Non-pigmented ciliary epithelial cell (primary cell): ENCODE measurements around the gene SIMC1.
"Not testable (repeated sequence)": the region's sequence is repeated elsewhere in the genome, so short reads cannot be mapped to it uniquely, and the experiment has no call there.

ENCODE experiments used
- DNase-seq: peaks from one replicate; pipeline ENCODE4 v3.0.0-alpha.2; 2010; ENCODE audit warnings: low read depth

The SIMC1 gene

DNA sequence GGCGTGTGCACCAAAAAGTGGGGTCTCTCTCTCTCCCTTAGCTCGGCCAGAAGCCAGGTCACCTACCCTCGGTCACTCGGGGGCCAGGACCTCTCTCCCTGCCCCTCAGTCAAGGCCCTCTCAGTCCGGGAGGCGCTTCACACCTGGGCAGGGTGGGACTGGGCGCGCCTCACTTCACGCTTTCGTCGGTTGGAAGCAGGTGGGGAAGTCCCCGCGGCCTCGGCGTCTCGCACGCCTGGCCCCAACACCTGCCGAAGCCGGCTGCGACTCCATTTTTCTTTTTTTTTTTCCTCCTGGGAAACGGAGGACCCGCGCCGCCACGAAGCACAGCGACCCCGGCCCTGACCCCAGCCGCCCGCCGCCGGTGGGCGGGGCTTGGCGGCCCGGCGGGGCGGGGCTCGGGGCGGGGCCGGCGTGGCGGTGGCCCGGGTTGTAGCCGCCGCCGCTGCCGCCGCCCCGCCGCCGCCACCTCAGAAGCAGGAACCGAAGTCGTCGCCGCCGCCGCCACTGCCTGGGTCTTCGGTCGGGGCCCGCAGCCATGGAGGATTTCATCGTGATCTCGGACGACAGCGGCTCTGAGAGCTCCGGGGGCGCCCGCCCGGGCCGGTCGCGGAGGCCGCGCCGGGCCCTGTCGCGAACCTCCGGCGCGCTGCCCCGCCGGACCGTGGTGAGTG lies at the start of gene SIMC1:
SIMC1 (plus strand) TSS at position 454 of the 674 bp plus-strand sequence; CDS start at position 539, 85 bp downstream.
- DNase-seq = not testable (repeated sequence)

DNA sequence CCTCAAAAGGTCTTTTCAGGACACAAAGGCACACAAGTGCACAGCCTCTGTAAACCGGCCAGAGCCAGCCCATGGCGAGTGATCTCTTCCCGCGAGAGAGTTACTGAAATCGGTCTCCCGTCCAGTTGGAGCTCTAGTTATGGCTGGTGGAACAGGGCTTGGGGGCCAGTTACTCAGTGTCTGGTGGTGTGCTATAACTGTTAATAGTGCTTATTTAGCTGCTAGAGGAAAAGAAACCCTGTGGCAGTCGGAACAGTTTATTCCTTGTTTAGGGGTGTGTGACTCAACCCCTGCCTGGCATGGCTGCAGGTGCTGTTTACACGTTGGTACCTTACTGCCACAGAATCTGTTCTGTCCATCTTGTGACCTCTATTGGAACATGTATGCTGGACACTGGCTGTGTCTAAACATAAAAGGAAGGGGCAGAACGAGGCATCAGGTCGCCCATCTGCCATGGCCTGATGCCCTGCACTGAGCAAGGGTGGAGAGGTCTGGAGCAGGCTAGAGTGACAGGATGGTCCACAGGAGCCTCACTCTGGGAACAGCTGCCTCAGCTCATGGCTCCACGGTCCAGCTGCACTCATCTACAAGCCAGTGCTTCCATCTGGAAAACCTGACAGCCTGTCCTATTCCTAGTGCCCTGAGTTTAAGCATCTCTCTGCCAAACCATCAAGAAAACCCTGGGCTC lies 49.6 kb upstream of the SIMC1 start:
- DNase-seq = no peak

DNA sequence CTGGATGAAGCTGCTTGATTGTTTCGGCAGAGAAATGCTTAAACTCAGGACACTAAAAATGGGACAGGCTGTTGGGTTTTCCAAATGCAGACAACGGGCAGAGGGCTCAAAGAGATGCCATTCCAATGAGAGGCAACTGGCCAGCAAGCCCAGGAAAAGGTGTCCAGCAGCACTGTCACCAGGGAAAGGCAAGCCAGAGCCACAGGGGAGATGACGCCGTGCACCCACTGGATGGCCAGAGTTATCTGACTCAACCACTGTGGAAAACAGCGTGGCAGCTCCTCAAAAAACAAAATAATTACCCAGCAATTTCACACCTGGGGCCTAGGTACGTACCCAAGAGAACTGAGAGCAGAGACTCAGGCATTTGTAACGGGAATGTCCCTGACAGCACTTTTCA lies 48.4 kb upstream of the SIMC1 start:
- DNase-seq = no peak

DNA sequence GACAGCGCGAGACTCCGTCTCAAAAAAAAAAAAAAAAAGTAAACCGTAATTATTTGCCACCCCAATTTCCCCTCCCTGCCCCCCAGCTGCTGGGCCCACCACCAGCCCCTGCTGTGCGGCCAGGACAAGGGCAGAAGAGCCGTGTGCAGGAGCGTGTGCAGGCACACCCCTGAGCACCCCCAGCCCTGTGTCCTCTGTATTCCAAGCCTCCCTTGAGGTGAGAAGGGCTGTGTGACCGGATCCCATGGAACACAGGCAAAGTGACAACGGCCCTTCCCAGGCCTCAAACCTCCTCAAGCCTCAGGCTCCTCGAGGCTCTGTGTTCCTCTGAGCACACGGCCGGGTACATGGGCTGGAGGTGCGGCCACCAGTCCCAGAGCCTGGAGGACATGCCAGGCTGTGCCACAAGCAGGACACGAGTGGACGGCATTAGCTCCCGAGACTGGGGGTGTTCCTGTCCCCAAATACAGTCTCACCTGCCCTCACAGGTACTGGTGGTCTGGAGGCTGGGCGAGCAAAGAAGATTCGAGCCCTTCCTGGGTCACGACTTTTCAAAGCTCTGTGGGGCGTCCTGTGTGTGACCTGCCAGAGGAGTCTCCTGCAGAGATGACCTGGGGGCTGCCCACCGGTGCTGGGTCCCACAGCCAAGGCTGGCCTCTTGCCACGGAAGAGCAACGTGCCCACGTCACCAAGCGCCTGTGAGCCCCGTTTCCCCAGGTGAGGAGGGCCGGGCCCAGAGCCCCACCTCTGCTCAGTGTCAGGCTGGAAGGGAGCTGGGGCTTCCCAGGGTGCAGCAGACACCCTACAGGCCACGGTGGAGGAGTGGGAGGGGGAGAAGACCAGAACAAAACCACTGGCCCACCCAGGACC lies 47.1 kb upstream of the SIMC1 start:
- no peak for DNase-seq

DNA sequence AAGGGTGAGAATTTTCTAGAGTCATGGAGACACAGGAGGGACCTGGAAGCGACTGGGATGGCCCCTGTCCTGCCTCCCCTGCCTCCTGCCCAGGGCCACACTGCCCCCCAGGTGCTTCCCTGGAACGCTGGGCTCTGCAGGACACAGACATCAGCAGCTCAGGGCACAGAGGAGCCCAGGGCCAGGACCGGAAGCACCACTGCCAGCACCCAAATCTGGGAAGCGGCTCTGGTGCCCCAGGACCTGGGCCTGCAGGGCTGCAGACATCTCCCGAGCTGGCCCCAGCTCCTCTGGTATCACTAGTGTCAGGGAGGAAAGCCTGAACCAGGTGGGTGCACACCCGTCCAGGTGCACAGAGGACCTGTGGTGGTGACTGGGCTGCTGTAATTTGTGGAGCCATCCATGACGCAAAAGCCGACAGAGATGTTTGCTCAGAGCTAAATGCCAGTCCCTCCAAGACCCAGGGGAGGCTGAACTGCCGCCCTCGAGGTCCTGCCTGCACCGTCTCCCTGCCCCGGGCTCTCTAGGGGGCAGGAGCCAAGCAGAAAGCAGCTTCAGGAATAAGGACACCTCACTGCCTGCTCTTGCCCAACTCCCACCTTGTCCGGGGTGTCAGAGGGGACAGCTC lies 46.0 kb upstream of the SIMC1 start:
- no peak for DNase-seq

- not testable (repeated sequence) for DNase-seq
Observed at GRCh38 chr5:176192722-176193117, 45.5 kb upstream of the SIMC1 start.

GRCh38 chr5:176193636-176194035 lies 44.6 kb upstream of the SIMC1 start:
- not testable (repeated sequence) for DNase-seq

DNA sequence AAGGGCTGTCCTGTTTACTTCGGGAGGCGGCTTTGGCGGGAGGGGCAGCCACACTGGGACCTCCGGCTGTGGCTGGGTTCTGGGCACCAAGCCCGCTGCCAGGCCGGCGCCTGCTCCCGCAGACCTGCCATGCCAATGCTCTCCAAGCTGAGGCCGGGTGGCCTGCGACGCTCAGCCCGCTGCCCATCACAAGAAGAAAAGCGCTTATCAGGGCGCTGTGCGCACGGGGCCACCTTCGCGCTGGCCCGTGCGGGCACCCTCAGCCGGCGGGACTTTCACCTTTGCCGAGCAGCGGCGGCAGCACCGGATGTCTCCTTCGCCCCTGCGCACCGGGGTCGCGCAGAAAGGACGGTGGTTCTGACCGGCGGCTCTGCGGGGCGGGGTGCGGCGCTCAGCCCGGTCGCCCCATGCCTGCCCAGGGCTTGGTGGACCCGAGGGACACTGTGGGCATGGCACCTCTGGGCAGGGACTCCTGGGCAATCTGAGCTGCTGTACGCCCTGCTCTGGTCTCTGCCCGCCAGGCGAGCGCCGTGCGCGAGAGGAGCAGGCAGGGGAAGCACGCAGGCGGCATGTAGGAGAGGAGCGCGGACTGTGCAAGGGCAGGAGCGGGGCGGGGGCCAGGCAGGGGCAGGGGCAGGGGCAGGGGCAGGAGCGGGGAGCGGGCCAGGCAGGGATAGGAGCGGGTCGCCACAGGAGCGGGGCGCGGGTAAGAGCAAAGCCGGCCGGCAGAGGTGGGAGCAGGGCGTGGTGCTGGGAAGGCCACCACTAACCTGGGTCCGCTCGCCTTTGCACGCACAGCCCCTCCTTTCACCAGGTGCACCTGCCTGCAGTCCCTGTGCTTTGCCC lies 43.8 kb upstream of the SIMC1 start:
- not testable (repeated sequence) for DNase-seq

- DNase-seq = not testable (repeated sequence)
Observed at GRCh38 chr5:176195084-176195413, 43.2 kb upstream of the SIMC1 start.

DNA sequence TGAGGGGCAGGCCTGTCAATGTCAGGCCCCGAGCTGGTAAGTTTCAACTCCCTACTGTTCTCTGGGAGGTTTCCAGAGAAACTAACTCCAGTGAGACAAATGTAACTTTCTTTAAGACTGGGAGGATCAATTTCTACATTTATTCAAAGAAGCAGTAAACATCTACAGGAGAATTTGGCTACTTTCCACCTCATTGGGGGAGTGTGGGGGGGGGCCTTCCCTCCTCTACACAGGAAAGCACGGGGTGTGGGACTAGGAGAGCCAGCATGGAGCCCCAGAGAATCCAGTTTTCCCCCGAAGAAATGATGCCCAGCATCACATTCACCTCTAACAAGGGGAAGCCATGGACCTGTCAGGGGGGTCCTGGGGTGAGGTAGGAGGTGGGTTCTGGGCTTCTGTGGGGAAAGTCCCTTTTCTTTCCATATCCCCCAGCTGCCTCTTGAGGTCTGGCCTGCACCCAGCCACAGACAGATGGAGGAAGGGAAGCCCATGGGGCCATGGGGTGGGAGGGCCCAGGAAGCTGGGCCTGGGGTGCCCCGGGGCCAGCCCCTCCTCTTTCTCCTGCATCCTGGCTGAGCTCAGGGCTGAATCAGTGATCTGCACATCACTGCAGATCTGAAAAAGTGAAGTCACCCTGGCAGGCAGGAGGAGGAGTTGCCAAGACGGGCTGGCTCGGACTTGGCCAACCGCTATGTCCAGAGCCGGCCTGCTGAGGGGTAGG lies 42.6 kb upstream of the SIMC1 start:
- not testable (repeated sequence) for DNase-seq

DNA sequence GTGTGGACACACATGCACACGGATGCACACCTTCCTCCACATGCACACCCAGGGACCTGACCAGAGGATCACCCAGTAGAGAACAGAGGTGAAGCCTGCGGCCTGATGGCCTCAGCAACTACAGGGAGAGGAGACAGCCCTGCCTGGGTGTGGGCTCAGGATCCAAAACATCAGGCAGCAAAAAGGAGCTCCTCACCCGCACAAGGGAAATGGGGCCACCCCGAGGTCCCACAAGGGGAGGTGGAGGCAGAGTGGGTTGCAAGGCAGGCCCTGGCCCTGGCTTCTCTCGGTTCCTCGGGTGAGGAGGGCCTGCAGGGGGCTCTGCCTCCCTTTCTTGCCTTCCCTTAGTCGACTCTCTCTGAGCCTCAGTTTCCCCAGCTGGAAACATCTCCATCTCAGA lies 41.4 kb upstream of the SIMC1 start:
- not testable (repeated sequence) for DNase-seq

- DNase-seq = not testable (repeated sequence)
Observed at GRCh38 chr5:176197234-176197858, 40.9 kb upstream of the SIMC1 start.

DNA sequence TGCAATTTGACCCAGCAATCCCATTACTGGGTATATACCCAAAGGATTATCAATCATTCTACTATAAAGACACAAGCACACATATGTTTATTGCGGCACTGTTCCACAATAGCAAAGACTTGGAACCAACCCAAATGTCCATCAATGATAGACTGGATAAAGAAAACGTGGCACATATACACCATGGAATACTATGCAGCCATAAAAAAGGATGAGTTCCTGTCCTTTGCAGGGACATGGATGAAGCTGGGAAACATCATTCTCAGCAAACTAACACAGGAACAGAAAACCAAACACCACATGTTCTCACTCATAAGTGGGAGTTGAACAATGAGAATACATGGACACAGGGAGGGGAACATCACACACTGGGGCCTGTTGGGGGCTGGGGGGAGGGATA lies 39.9 kb upstream of the SIMC1 start:
- not testable (repeated sequence) for DNase-seq

DNA sequence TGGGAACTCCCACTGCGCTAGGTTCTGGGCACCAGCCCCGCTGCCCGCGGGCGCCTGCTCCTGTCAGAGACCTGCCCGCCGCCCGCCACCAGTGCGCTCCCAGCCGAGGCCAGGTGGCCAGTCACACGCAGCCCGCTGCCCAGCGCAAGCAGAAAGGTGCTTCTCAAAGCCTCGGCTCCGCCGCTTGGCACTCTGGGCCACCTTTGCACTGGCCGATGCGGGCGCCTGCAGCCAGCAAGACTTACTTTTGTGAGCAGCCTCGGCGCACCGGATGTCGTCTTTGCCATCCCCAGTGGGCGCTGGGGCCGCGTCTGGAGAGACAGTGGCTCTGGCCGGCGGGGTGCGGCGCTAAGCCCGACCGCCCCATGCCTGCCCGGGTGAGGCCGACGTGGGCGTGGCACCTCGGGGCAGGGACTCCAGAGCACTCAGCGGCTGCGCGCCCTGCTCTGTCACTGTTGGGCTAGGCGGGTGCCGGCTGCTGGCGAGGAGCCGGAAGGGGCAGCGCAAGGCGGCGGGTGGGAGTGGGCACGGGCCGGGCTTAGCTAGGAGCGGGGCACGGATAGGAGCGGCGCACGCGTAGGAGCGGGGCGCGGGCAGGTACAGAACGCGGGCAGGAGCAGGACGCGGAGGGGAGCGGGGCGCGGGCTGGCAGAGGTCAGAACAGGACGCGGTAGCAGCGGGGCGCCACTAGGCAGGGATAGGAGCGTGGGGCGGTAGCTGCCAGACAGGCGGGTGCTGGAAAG lies 39.1 kb upstream of the SIMC1 start:
- not testable (repeated sequence) for DNase-seq

GRCh38 chr5:176199803-176200399 lies 38.3 kb upstream of the SIMC1 start:
- not testable (repeated sequence) for DNase-seq

GRCh38 chr5:176201811-176202210 lies 36.4 kb upstream of the SIMC1 start:
- DNase-seq = no peak

GRCh38 chr5:176203086-176203485 lies 35.1 kb upstream of the SIMC1 start:
- DNase-seq = no peak

GRCh38 chr5:176203535-176203934 lies 34.7 kb upstream of the SIMC1 start:
- not testable (repeated sequence) for DNase-seq

- DNase-seq = not testable (repeated sequence)
Observed at GRCh38 chr5:176214466-176215021, 23.7 kb upstream of the SIMC1 start.
